K562 (cell line): ENCODE measurements around the gene KCNQ2.

Source experiments
- MEF2A ChIP-seq: IDR thresholded peaks from 2 replicates; pipeline ENCODE4 v1.6.1; 2011; ENCODE audit warnings: low read depth, mild to moderate bottlenecking, low read length, moderate library complexity; ENCODE audit not compliant: control insufficient read depth
- MYC ChIP-seq, 2 experiments: fragments of 250-450 bp in 1 of 2; sonication (Bioruptor Pico) in 1 of 2; IDR thresholded peaks; 2 replicates each; pipeline versions ENCODE4 v1.5.1 to v1.6.1; 2012 to 2021; ENCODE audit warnings: low read depth in 2 of 2, borderline replicate concordance in 1 of 2, improper control_type of control experiment in 1 of 2, low read length in 1 of 2, mild to moderate bottlenecking in 1 of 2, moderate library complexity in 1 of 2
- POLR2A ChIP-seq: fragments of 450-650 bp; conservative IDR thresholded peaks from 2 replicates; pipeline ENCODE4 v1.6.1; 2016
- POLR2AphosphoS5 ChIP-seq: IDR thresholded peaks from 2 replicates; pipeline ENCODE4 v1.6.1; 2011; ENCODE audit warnings: mild to moderate bottlenecking, low read depth, low read length, moderate library complexity; ENCODE audit not compliant: control insufficient read depth, insufficient read depth
- PTTG1 ChIP-seq: fragments of 450-650 bp; IDR thresholded peaks from 2 replicates; pipeline ENCODE4 v1.6.1; 2016; ENCODE audit warnings: low read depth, mild to moderate bottlenecking, missing genetic modification characterization, missing compliant biosample characterization
- SIX5 ChIP-seq, 2 experiments: IDR thresholded peaks; 2 replicates each; pipeline ENCODE4 v1.6.1; 2011; ENCODE audit warnings: low read length in 2 of 2, borderline replicate concordance in 1 of 2, low read depth in 1 of 2, mild to moderate bottlenecking in 1 of 2, moderate library complexity in 1 of 2; ENCODE audit not compliant: insufficient read depth in 1 of 2
- ZNF174 ChIP-seq: fragments of 250-450 bp; sonication (Bioruptor Pico); IDR thresholded peaks from 2 replicates; pipeline ENCODE4 v1.4.0; 2020; ENCODE audit warnings: mild to moderate bottlenecking
- ZNF3 ChIP-seq: fragments of 250-450 bp; sonication (Bioruptor Pico); IDR thresholded peaks from 2 replicates; pipeline ENCODE4 v1.5.0; 2021; ENCODE audit warnings: mild to moderate bottlenecking, moderate library complexity
- TF ChIP-seq, protein P1 (sequence below): sonication (generic); formaldehyde crosslinking; IDR thresholded peaks from 2 replicates; pipeline ENCODE4 v1.8.0; 2022; ENCODE audit warnings: missing genetic modification reagents, mild to moderate bottlenecking, borderline replicate concordance
- TF ChIP-seq, protein P2 (sequence below): fragments of 450-650 bp; formaldehyde crosslinking; IDR thresholded peaks from 2 replicates; pipeline ENCODE4 v1.4.0; 2022; ENCODE audit warnings: missing genetic modification characterization
- TF ChIP-seq, protein P3 (sequence below): fragments of 200-800 bp; sonication (Bioruptor generic); IDR thresholded peaks from 2 replicates; pipeline ENCODE4 v1.6.1; 2016; ENCODE audit warnings: missing genetic modification characterization, missing compliant biosample characterization
- TF ChIP-seq, protein P4 (sequence below): sonication (generic); formaldehyde crosslinking; IDR thresholded peaks from 2 replicates; pipeline ENCODE4 v1.8.1; 2023; ENCODE audit warnings: mild to moderate bottlenecking, missing genetic modification reagents

DNA sequence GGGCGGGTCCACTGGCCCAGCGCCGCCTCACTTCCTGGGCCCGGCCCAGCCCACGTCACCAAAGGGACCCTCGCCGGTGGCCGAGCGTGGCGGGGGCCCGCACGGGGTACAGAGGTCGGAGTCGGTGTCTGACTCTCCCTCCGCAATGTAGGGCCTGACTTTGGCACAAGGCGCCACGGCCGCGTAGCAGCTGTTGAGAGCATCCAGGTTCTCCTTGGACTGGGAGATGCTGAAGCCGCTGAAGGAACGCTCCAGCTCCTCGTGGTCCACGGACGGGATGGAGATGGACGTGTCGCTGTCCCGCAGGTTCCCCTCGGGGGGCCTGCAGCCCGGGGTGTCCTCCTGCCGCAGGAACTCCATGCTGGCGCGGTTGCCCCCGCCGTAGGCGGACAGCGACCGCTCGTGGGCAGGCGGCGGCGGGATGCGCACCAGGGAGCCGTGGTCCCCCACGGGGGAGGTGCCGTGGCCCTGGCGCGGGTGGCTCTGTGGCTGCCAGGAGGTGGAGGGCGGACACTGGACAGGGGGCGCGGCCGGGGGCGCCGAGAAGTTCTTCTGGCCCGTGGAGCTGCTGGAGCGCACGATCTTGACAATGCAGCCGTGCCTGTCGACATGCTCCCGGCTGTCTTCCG is 65.7 kb downstream of the KCNQ2 start:
- TF ChIP-seq SIX5 (IDR thresholded peaks at IDR 0.05; ENCODE audit: borderline replicate concordance in 1 of 2, insufficient read depth in 1 of 2, low read depth in 1 of 2, low read length in 2 of 2), result no peak
- TF ChIP-seq, protein P1, sequence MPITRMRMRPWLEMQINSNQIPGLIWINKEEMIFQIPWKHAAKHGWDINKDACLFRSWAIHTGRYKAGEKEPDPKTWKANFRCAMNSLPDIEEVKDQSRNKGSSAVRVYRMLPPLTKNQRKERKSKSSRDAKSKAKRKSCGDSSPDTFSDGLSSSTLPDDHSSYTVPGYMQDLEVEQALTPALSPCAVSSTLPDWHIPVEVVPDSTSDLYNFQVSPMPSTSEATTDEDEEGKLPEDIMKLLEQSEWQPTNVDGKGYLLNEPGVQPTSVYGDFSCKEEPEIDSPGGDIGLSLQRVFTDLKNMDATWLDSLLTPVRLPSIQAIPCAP (CRISPR knock-in tag), result no peak
- no peak for TF ChIP-seq ZNF174
- TF ChIP-seq, protein P2, sequence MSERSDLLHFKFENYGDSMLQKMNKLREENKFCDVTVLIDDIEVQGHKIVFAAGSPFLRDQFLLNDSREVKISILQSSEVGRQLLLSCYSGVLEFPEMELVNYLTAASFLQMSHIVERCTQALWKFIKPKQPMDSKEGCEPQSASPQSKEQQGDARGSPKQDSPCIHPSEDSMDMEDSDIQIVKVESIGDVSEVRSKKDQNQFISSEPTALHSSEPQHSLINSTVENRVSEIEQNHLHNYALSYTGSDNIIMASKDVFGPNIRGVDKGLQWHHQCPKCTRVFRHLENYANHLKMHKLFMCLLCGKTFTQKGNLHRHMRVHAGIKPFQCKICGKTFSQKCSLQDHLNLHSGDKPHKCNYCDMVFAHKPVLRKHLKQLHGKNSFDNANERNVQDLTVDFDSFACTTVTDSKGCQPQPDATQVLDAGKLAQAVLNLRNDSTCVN (CRISPR knock-in tag), result no peak
- no peak for TF ChIP-seq POLR2AphosphoS5
- TF ChIP-seq POLR2A, result no peak
- TF ChIP-seq PTTG1 (tag), result no peak
- TF ChIP-seq MYC (IDR thresholded peaks at IDR 0.05; ENCODE audit: low read depth, low read length), result no peak
- no peak for TF ChIP-seq MYC (CRISPR knock-in tag; IDR thresholded peaks at IDR 0.05; ENCODE audit: borderline replicate concordance, low read depth)
- TF ChIP-seq MEF2A, result no peak
- TF ChIP-seq ZNF3, result no peak
- TF ChIP-seq, protein P3, sequence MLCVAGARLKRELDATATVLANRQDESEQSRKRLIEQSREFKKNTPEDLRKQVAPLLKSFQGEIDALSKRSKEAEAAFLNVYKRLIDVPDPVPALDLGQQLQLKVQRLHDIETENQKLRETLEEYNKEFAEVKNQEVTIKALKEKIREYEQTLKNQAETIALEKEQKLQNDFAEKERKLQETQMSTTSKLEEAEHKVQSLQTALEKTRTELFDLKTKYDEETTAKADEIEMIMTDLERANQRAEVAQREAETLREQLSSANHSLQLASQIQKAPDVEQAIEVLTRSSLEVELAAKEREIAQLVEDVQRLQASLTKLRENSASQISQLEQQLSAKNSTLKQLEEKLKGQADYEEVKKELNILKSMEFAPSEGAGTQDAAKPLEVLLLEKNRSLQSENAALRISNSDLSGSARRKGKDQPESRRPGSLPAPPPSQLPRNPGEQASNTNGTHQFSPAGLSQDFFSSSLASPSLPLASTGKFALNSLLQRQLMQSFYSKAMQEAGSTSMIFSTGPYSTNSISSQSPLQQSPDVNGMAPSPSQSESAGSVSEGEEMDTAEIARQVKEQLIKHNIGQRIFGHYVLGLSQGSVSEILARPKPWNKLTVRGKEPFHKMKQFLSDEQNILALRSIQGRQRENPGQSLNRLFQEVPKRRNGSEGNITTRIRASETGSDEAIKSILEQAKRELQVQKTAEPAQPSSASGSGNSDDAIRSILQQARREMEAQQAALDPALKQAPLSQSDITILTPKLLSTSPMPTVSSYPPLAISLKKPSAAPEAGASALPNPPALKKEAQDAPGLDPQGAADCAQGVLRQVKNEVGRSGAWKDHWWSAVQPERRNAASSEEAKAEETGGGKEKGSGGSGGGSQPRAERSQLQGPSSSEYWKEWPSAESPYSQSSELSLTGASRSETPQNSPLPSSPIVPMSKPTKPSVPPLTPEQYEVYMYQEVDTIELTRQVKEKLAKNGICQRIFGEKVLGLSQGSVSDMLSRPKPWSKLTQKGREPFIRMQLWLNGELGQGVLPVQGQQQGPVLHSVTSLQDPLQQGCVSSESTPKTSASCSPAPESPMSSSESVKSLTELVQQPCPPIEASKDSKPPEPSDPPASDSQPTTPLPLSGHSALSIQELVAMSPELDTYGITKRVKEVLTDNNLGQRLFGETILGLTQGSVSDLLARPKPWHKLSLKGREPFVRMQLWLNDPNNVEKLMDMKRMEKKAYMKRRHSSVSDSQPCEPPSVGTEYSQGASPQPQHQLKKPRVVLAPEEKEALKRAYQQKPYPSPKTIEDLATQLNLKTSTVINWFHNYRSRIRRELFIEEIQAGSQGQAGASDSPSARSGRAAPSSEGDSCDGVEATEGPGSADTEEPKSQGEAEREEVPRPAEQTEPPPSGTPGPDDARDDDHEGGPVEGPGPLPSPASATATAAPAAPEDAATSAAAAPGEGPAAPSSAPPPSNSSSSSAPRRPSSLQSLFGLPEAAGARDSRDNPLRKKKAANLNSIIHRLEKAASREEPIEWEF, result no peak
- TF ChIP-seq, protein P4, sequence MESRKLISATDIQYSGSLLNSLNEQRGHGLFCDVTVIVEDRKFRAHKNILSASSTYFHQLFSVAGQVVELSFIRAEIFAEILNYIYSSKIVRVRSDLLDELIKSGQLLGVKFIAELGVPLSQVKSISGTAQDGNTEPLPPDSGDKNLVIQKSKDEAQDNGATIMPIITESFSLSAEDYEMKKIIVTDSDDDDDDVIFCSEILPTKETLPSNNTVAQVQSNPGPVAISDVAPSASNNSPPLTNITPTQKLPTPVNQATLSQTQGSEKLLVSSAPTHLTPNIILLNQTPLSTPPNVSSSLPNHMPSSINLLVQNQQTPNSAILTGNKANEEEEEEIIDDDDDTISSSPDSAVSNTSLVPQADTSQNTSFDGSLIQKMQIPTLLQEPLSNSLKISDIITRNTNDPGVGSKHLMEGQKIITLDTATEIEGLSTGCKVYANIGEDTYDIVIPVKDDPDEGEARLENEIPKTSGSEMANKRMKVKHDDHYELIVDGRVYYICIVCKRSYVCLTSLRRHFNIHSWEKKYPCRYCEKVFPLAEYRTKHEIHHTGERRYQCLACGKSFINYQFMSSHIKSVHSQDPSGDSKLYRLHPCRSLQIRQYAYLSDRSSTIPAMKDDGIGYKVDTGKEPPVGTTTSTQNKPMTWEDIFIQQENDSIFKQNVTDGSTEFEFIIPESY (CRISPR knock-in tag), result no peak
